ENCODE measurements around the gene FAM50B.
A peak's percentile ranks its signal among the peaks of the same experiment; 100 is the strongest.

The FAM50B gene

GRCh38 chr6:3865463-3865862, 16.3 kb downstream of the FAM50B start:
- no peak overlapping the region for H3K4me3 ChIP-seq (replicated peaks; ENCODE audit: low read depth, low read length)
- no peak for TF ChIP-seq CTCF (IDR thresholded peaks at IDR 0.05; ENCODE audit: low read length, missing control alignments)
- DNase-seq (ENCODE audit: low read depth) = no peak

DNA sequence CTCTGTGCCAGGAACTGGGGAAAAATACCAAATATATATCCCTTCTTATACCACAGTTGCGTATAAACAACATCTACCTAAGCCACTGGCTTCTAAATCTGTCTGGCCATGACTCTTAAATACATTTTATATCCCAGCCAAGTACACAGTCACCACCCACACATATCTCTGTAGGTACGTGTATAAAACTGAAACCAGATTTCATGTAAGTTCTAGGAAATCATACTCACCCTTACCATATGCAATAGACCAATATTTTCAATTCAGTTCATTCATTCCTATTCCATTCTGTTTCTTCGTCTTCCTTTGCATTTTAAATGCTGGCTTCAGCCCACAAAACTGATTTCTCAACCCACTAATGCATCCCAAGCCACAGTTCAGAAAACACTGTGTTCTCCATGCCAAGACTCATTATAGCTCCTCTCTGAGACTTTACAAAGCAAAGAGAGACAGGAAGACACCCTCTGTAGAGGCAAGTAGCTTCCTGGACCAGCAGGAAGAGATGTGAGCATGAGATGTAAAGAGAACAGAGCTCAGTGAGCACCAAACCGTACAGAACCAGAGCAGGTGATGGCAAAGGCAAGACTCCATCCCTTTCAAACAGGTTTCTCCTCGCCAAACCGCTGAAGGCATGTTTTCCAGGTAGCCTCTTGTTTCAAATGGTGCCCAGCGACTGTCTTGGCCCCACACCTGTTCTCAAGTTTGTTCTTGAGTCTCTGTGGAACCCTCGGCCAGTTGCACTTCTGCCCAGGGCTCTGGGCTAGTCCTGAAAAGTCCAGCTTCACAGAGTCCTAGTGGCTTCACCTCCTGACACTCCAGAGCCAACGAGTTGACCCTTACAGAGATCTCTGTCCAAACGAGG, 18.7 kb downstream of the FAM50B start:
- no peak overlapping the region for H3K4me3 ChIP-seq (replicated peaks; ENCODE audit: low read depth, low read length)
- DNase-seq (ENCODE audit: low read depth) = peak; percentile 53

GRCh38 chr6:3868544-3868943, 19.4 kb downstream of the FAM50B start:
- no peak for DNase-seq (ENCODE audit: low read depth)
- H3K4me3 ChIP-seq (replicated peaks; ENCODE audit: low read depth, low read length) = no peak overlapping the region
- TF ChIP-seq CTCF (IDR thresholded peaks at IDR 0.05; ENCODE audit: low read length, missing control alignments) = no peak

More for the DNA sequence above, 18.7 kb downstream of the FAM50B start:
- no peak for TF ChIP-seq CTCF (IDR thresholded peaks at IDR 0.05; ENCODE audit: low read length, missing control alignments)

GRCh38 chr6:3869284-3869631, 20.1 kb downstream of the FAM50B start:
- DNase-seq (ENCODE audit: low read depth) = no peak
- TF ChIP-seq CTCF (IDR thresholded peaks at IDR 0.05; ENCODE audit: low read length, missing control alignments) = no peak
- H3K4me3 ChIP-seq (replicated peaks; ENCODE audit: low read depth, low read length) = no peak overlapping the region

DNA sequence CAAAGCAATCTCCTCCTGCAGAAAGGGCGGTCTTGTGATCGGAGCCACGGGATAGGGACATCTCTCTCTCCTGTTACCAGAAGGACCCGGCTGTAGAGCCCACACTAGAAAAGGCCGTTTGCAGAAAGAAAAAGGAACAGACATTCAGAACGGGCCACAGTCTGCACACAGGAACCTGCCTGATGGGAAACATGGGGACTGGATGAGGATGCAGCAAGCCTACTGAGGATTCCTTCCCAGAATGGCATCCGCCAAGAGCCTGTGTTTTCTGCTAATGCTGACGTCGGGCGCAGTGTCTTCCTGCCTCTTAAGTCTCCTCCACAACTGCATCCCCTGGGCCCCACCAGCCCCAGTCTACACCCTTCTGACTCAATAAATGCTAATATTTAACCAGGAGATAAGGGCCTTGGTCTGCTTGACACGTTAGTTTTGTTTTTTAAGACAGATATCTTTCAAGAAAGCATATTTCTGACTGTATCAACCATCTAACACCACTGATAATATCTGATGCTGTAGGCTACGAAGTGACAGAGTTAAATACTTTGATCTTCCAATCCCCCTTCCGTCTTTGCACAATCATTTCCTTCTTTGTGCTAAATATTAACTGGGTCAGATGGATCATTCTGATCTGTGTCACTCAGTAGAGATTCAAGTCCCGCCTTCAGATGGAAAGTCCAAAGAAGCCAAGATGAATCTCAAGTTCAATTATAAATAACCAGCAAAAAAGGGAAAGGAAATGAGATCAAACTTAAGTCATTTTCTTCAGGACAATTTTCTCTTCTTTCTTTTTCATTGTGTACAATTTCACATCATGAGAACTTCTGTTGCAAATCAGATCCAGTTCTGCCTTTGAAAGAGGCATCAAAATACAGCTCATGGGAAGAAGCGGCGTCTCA, 20.7 kb downstream of the FAM50B start:
- H3K4me3 ChIP-seq (replicated peaks; ENCODE audit: low read depth, low read length) = no peak overlapping the region
- DNase-seq (ENCODE audit: low read depth) = no peak
- TF ChIP-seq CTCF (IDR thresholded peaks at IDR 0.05; ENCODE audit: low read length, missing control alignments) = no peak

DNA sequence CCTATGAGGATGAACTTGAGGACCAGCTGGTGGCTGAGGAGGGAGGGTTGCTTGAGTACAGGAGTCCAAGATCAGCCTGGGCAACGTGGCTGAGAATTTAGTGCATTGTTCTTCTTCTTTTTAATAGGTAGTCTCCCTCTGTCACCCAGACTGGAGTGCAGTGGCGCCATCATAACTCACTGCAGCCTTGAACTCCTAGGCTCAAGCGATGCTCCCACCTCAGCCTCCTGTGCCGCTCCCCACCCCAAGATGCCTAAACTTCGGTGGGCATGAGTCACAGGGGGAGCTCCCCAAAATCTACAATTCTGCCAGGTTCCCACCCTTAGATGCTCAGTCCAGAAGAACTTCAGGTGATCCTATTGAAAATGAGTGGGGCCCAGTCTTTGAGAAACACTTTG, 21.4 kb downstream of the FAM50B start:
- no peak overlapping the region for H3K4me3 ChIP-seq (replicated peaks; ENCODE audit: low read depth, low read length)
- TF ChIP-seq CTCF (IDR thresholded peaks at IDR 0.05; ENCODE audit: low read length, missing control alignments) = no peak
- no peak for DNase-seq (ENCODE audit: low read depth)
